NCI-H226 (cell line): ENCODE data around the gene FBLN1.
"Not testable (repeated sequence)": the region's sequence is repeated elsewhere in the genome, so short reads cannot be mapped to it uniquely, and the experiment has no call there.

ENCODE experiments used
- DNase-seq: peaks from one replicate; pipeline ENCODE4 v3.0.0-alpha.2; 2015

The FBLN1 gene

GRCh38 chr22:45529105-45529504 lies 26.4 kb downstream of the FBLN1 start:
- no peak for DNase-seq

GRCh38 chr22:45529971-45530575 lies 27.4 kb downstream of the FBLN1 start:
- no peak for DNase-seq

GRCh38 chr22:45531441-45532234 lies 29.0 kb downstream of the FBLN1 start:
- DNase-seq = no peak

GRCh38 chr22:45532235-45532631 lies 29.6 kb downstream of the FBLN1 start:
- DNase-seq = no peak

GRCh38 chr22:45533703-45534102 lies 31.0 kb downstream of the FBLN1 start:
- DNase-seq = no peak

- DNase-seq = no peak
Observed at GRCh38 chr22:45534339-45535192, 31.9 kb downstream of the FBLN1 start.

- DNase-seq = no peak
Observed at GRCh38 chr22:45535290-45535689, 32.6 kb downstream of the FBLN1 start.

GRCh38 chr22:45535835-45536234 lies 33.2 kb downstream of the FBLN1 start:
- DNase-seq = not testable (repeated sequence)

GRCh38 chr22:45537734-45538181 lies 35.1 kb downstream of the FBLN1 start:
- DNase-seq = no peak

- DNase-seq = no peak
Observed at GRCh38 chr22:45538281-45538680, 35.6 kb downstream of the FBLN1 start.

- DNase-seq = no peak
Observed at GRCh38 chr22:45540122-45540521, 37.4 kb downstream of the FBLN1 start.

GRCh38 chr22:45541382-45541979 lies 38.8 kb downstream of the FBLN1 start:
- no peak for DNase-seq

GRCh38 chr22:45542001-45542520 lies 39.4 kb downstream of the FBLN1 start:
- DNase-seq = no peak

- not testable (repeated sequence) for DNase-seq
Observed at GRCh38 chr22:45542736-45543135, 40.1 kb downstream of the FBLN1 start.

GRCh38 chr22:45543243-45543642 lies 40.6 kb downstream of the FBLN1 start:
- no peak for DNase-seq

GRCh38 chr22:45544588-45545170 lies 42.0 kb downstream of the FBLN1 start:
- peak; percentile 82 for DNase-seq

- DNase-seq = no peak
Observed at GRCh38 chr22:45546333-45547015, 43.8 kb downstream of the FBLN1 start.

- DNase-seq = no peak
Observed at GRCh38 chr22:45547016-45547345, 44.3 kb downstream of the FBLN1 start.

- DNase-seq = no peak
Observed at GRCh38 chr22:45547731-45548130, 45.0 kb downstream of the FBLN1 start.

GRCh38 chr22:45548247-45548840 lies 45.7 kb downstream of the FBLN1 start:
- no peak for DNase-seq

- peak; percentile 74 for DNase-seq
Observed at GRCh38 chr22:45548991-45549761, 46.5 kb downstream of the FBLN1 start.
